ENCODE data around the gene CRCP.
A peak's percentile ranks its signal among the peaks of the same experiment; 100 is the strongest.
"Not testable (repeated sequence)": the region's sequence is repeated elsewhere in the genome, so short reads cannot be mapped to it uniquely, and the experiment has no call there.

CRCP gene

GRCh38 chr7:66156035-66156434 lies 41.4 kb downstream of the CRCP start:
- not testable (repeated sequence) for H3K4me1 ChIP-seq (ENCODE audit: control insufficient read depth, insufficient read depth, low read depth, low read length)
- 97% methylated on average over 3 of the region's 7 CpGs for whole genome bisulfite sequencing

DNA sequence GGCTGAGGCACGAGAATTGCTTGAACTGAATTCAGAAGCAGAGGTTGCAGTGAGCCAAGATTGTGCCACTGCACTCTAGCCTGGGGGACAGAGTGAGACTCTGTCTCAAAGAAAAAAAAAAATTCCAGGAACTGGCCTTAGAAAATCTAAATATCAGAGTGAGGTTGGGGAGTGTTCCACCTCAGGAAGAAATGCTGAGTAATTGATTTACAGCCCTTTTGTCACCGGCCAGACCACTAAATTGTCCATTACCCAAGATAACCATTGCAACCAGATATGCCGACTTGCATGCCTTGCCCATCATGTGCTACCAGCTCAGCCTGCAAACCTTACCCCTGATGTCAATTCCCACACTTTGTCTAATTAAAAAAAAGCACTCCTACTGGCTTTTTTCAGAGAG lies 42.4 kb downstream of the CRCP start:
- Histone ChIP-seq H3K4me1 (ENCODE audit: control insufficient read depth, insufficient read depth, low read depth, low read length) (peaks cover 7% of the 10 kb centered on the region), H3K14ac (ENCODE audit: low read length in 2 of 2) (no peak overlapping the region), H3K23ac (ENCODE audit: low read length in 2 of 2) (no peak overlapping the region), H4K91ac (ENCODE audit: low read length) (no peak overlapping the region), H3K9ac (ENCODE audit: low read length) (no peak overlapping the region), H2BK120ac (ENCODE audit: low read depth, low read length) (no peak overlapping the region), H2BK5ac (ENCODE audit: low read depth, low read length, poor library complexity, severe bottlenecking) (no peak overlapping the region), H2BK12ac (ENCODE audit: low read length in 2 of 2) (no peak overlapping the region), H3K18ac (ENCODE audit: low read depth in 1 of 2, low read length in 2 of 2) (no peak overlapping the region), H2AK5ac (ENCODE audit: low read length, severe bottlenecking) (no peak overlapping the region), H3K4me3 (ENCODE audit: insufficient read depth in 1 of 2, low read depth in 1 of 2, low read length in 2 of 2) (no peak overlapping the region), H3K4ac (ENCODE audit: low read depth in 1 of 2, low read length in 2 of 2) (no peak overlapping the region), H3K4me2 (ENCODE audit: low read length, poor library complexity, severe bottlenecking) (no peak overlapping the region), H3K27ac (ENCODE audit: low read length, poor library complexity, severe bottlenecking) (no peak overlapping the region), H2AFZ (ENCODE audit: low read depth, low read length) (no peak overlapping the region), H3K36me3 (ENCODE audit: control insufficient read depth in 1 of 2, insufficient read depth in 2 of 2, low read depth in 1 of 2, low read length in 2 of 2) (peaks cover 29 to 54% of the 10 kb centered on the region in 2 experiments), H2BK15ac (ENCODE audit: low read depth, poor library complexity, severe bottlenecking) (no peak overlapping the region), H3K27me3 (ENCODE audit: control insufficient read depth in 1 of 2, insufficient read depth in 1 of 2, low read length in 2 of 2) (no peaks in the 10 kb centered on the region), H3K9me3 (ENCODE audit: control insufficient read depth, low read length) (no peaks in the 10 kb centered on the region), H3K79me1 (replicated peaks; ENCODE audit: low read length, poor library complexity, severe bottlenecking) (peaks cover 18% of the 10 kb centered on the region), H4K8ac (ENCODE audit: low read length) (no peak overlapping the region)
- no peak for DNase-seq
- WGBS = 43% methylated on average over 3 of the region's 3 CpGs

More at GRCh38 chr7:66156035-66156434, 41.4 kb downstream of the CRCP start:
- not testable (repeated sequence) for H3K4me2 ChIP-seq (ENCODE audit: low read length, poor library complexity, severe bottlenecking); H3K14ac ChIP-seq (ENCODE audit: low read length in 2 of 2); H4K8ac ChIP-seq (ENCODE audit: low read length); H2AK5ac ChIP-seq (ENCODE audit: low read length, severe bottlenecking); H2AFZ ChIP-seq (ENCODE audit: low read depth, low read length); H3K4me3 ChIP-seq (ENCODE audit: insufficient read depth in 1 of 2, low read depth in 1 of 2, low read length in 2 of 2); H3K9me3 ChIP-seq (ENCODE audit: control insufficient read depth, low read length); H2BK15ac ChIP-seq (ENCODE audit: low read depth, poor library complexity, severe bottlenecking); H2BK12ac ChIP-seq (ENCODE audit: low read length in 2 of 2); H2BK5ac ChIP-seq (ENCODE audit: low read depth, low read length, poor library complexity, severe bottlenecking); H3K4ac ChIP-seq (ENCODE audit: low read depth in 1 of 2, low read length in 2 of 2); DNase-seq; H3K27ac ChIP-seq (ENCODE audit: low read length, poor library complexity, severe bottlenecking); H3K9ac ChIP-seq (ENCODE audit: low read length); H3K23ac ChIP-seq (ENCODE audit: low read length in 2 of 2); H3K27me3 ChIP-seq (ENCODE audit: control insufficient read depth in 1 of 2, insufficient read depth in 1 of 2, low read length in 2 of 2); H4K91ac ChIP-seq (ENCODE audit: low read length); H3K18ac ChIP-seq (ENCODE audit: low read depth in 1 of 2, low read length in 2 of 2)
- Histone ChIP-seq H3K36me3 (ENCODE audit: control insufficient read depth in 1 of 2, insufficient read depth in 2 of 2, low read depth in 1 of 2, low read length in 2 of 2) (peaks cover 36 to 54% of the 10 kb centered on the region in 2 experiments), H2BK120ac (ENCODE audit: low read depth, low read length) (peak overlapping the region; percentile 19), H3K79me1 (replicated peaks; ENCODE audit: low read length, poor library complexity, severe bottlenecking) (peaks cover 23% of the 10 kb centered on the region)

- H4K91ac ChIP-seq (ENCODE audit: low read length) = no peak overlapping the region
- no peak overlapping the region for H3K9ac ChIP-seq (ENCODE audit: low read length)
- H2AFZ ChIP-seq (ENCODE audit: low read depth, low read length) = no peak overlapping the region
- no peak overlapping the region for H2BK120ac ChIP-seq (ENCODE audit: low read depth, low read length)
- no peak overlapping the region for H2BK5ac ChIP-seq (ENCODE audit: low read depth, low read length, poor library complexity, severe bottlenecking)
- H3K4me3 ChIP-seq (ENCODE audit: insufficient read depth in 1 of 2, low read depth in 1 of 2, low read length in 2 of 2) = no peak overlapping the region
- H2BK15ac ChIP-seq (ENCODE audit: low read depth, poor library complexity, severe bottlenecking) = no peak overlapping the region
- H3K4me2 ChIP-seq (ENCODE audit: low read length, poor library complexity, severe bottlenecking) = no peak overlapping the region
- no peak for DNase-seq
- H4K8ac ChIP-seq (ENCODE audit: low read length) = no peak overlapping the region
- no peak overlapping the region for H2BK12ac ChIP-seq (ENCODE audit: low read length in 2 of 2)
- no peak overlapping the region for H3K4ac ChIP-seq (ENCODE audit: low read depth in 1 of 2, low read length in 2 of 2)
- H3K27me3 ChIP-seq (ENCODE audit: control insufficient read depth in 1 of 2, insufficient read depth in 1 of 2, low read length in 2 of 2) = no peaks in the 10 kb centered on the region
- no peak overlapping the region for H3K23ac ChIP-seq (ENCODE audit: low read length in 2 of 2)
- H3K4me1 ChIP-seq (ENCODE audit: control insufficient read depth, insufficient read depth, low read depth, low read length) = no peaks in the 10 kb centered on the region
- no peaks in the 10 kb centered on the region for H3K9me3 ChIP-seq (ENCODE audit: control insufficient read depth, low read length)
- peak overlapping the region in 1 of 2 experiments; percentile 22 for H3K18ac ChIP-seq (ENCODE audit: low read depth in 1 of 2, low read length in 2 of 2)
- peaks cover 0 to 11% of the 10 kb centered on the region in 2 experiments for H3K36me3 ChIP-seq (ENCODE audit: control insufficient read depth in 1 of 2, insufficient read depth in 2 of 2, low read depth in 1 of 2, low read length in 2 of 2)
- no peak overlapping the region for H2AK5ac ChIP-seq (ENCODE audit: low read length, severe bottlenecking)
- WGBS = 98% methylated on average over 4 of the region's 4 CpGs
- H3K14ac ChIP-seq (ENCODE audit: low read length in 2 of 2) = no peak overlapping the region
- H3K79me1 ChIP-seq (replicated peaks; ENCODE audit: low read length, poor library complexity, severe bottlenecking) = no peaks in the 10 kb centered on the region
- H3K27ac ChIP-seq (ENCODE audit: low read length, poor library complexity, severe bottlenecking) = no peak overlapping the region
These were observed 48.0 kb downstream of the CRCP start for GRCh38 chr7:66162622-66163021.

DNA sequence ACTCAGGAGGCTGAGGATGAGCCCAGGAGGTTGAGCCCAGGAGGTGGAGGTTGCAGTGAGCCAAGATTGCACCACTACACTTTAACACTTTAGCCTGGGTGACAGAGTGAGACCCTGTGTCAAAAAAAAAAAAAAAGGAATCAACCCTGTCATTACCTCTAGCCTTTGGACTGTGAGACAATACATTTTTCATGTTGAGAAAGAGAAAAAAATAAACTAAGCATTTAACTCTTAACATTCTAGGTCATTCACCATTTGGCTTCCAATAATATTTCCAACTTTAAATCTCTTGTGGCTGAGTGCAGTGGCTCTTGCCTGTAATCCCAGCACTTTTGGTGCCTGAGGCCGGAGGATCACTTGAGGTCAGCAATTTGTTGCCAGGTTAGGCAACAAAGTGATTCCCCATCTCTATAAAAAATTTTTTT lies 48.6 kb downstream of the CRCP start:
- Histone ChIP-seq H3K14ac (ENCODE audit: low read length in 2 of 2) (no peak overlapping the region), H2AK5ac (ENCODE audit: low read length, severe bottlenecking) (no peak overlapping the region)
- WGBS = 97% methylated on average over 1 of the region's 1 CpG

More for the DNA sequence above, 48.6 kb downstream of the CRCP start:
- H2BK5ac ChIP-seq (ENCODE audit: low read depth, low read length, poor library complexity, severe bottlenecking) = no peak overlapping the region
- H2BK12ac ChIP-seq (ENCODE audit: low read length in 2 of 2) = no peak overlapping the region
- peaks cover 0 to 5% of the 10 kb centered on the region in 2 experiments for H3K36me3 ChIP-seq (ENCODE audit: control insufficient read depth in 1 of 2, insufficient read depth in 2 of 2, low read depth in 1 of 2, low read length in 2 of 2)
- H3K9ac ChIP-seq (ENCODE audit: low read length) = no peak overlapping the region
- H3K4me2 ChIP-seq (ENCODE audit: low read length, poor library complexity, severe bottlenecking) = no peak overlapping the region
- H3K4me1 ChIP-seq (ENCODE audit: control insufficient read depth, insufficient read depth, low read depth, low read length) = no peaks in the 10 kb centered on the region
- no peak overlapping the region for H4K91ac ChIP-seq (ENCODE audit: low read length)
- no peak overlapping the region for H2BK120ac ChIP-seq (ENCODE audit: low read depth, low read length)
- H3K27me3 ChIP-seq (ENCODE audit: control insufficient read depth in 1 of 2, insufficient read depth in 1 of 2, low read length in 2 of 2) = no peaks in the 10 kb centered on the region
- H3K18ac ChIP-seq (ENCODE audit: low read depth in 1 of 2, low read length in 2 of 2) = no peak overlapping the region
- H3K27ac ChIP-seq (ENCODE audit: low read length, poor library complexity, severe bottlenecking) = no peak overlapping the region
- H4K8ac ChIP-seq (ENCODE audit: low read length) = no peak overlapping the region
- no peak overlapping the region for H3K23ac ChIP-seq (ENCODE audit: low read length in 2 of 2)
- H3K79me1 ChIP-seq (replicated peaks; ENCODE audit: low read length, poor library complexity, severe bottlenecking) = no peaks in the 10 kb centered on the region
- no peak overlapping the region for H2AFZ ChIP-seq (ENCODE audit: low read depth, low read length)
- no peak for DNase-seq
- H3K9me3 ChIP-seq (ENCODE audit: control insufficient read depth, low read length) = no peaks in the 10 kb centered on the region
- H3K4ac ChIP-seq (ENCODE audit: low read depth in 1 of 2, low read length in 2 of 2) = no peak overlapping the region
- H3K4me3 ChIP-seq (ENCODE audit: insufficient read depth in 1 of 2, low read depth in 1 of 2, low read length in 2 of 2) = no peak overlapping the region
- no peak overlapping the region for H2BK15ac ChIP-seq (ENCODE audit: low read depth, poor library complexity, severe bottlenecking)
